ENCODE results near the gene FJX1. TPM values are rescaled to one million over a fixed set of nuclear protein-coding genes. Genes with fewer than 3 reads are reported as not detected.

Gene FJX1
- total RNA-seq, 2 experiments from 2014 or later, result 0.63 TPM; not detected in 1

- H3K27ac ChIP-seq (ENCODE audit: low read depth, low read length, poor library complexity, severe bottlenecking), result no peak overlapping the region
- no peaks in the 10 kb centered on the region for H4K20me1 ChIP-seq (ENCODE audit: insufficient read depth, low read length)
- no peak overlapping the region for H2AFZ ChIP-seq (ENCODE audit: low read length)
- BruUV-seq (replicated peaks), result no TSS peak
- H3K36me3 ChIP-seq (ENCODE audit: insufficient read depth, low read length), result no peaks in the 10 kb centered on the region
- ChIA-PET CTCF (ENCODE audit: unreplicated experiment) (no interaction called here), POLR2A (no interaction called here)
- H3K4me2 ChIP-seq (ENCODE audit: low read length), result no peak overlapping the region
- intact Hi-C loops (cut with micrococcal nuclease; ENCODE audit: unreplicated experiment), result no loop called here
- no peaks in the 10 kb centered on the region for H3K9me3 ChIP-seq (ENCODE audit: low read length)
- no peak for DNase-seq (ENCODE audit: low spot score)
- H3K4me3 ChIP-seq (ENCODE audit: low read depth, low read length, poor library complexity, severe bottlenecking), result no peak overlapping the region
- no peaks in the 10 kb centered on the region for H3K9me2 ChIP-seq (ENCODE audit: insufficient read depth, low read length)
- no peak for TF ChIP-seq CTCF (conservative IDR thresholded peaks at IDR 0.05; ENCODE audit: low read length)
- TF ChIP-seq EZH2phosphoT487 (IDR thresholded peaks at IDR 0.05; ENCODE audit: borderline replicate concordance, low read depth, low read length), result no peak
- no peaks in the 10 kb centered on the region for H3K79me2 ChIP-seq (ENCODE audit: insufficient read depth, low read depth, low read length)
- H3K4me1 ChIP-seq (ENCODE audit: insufficient read depth, low read length, poor library complexity, severe bottlenecking), result no peaks in the 10 kb centered on the region
Observed at GRCh38 chr11:35588627-35589026, 29.6 kb upstream of the FJX1 start.

GRCh38 chr11:35589281-35589680, 29.0 kb upstream of the FJX1 start:
- POLR2A ChIA-PET, result no interaction called here
- CTCF ChIA-PET (ENCODE audit: unreplicated experiment), result no interaction called here
- no peak overlapping the region for H3K4me3 ChIP-seq (ENCODE audit: low read depth, low read length, poor library complexity, severe bottlenecking)
- BruUV-seq (replicated peaks), result no TSS peak
- no peak overlapping the region for H3K27ac ChIP-seq (ENCODE audit: low read depth, low read length, poor library complexity, severe bottlenecking)
- intact Hi-C loops (cut with micrococcal nuclease; ENCODE audit: unreplicated experiment), result no loop called here
- no peaks in the 10 kb centered on the region for H3K36me3 ChIP-seq (ENCODE audit: insufficient read depth, low read length)
- H2AFZ ChIP-seq (ENCODE audit: low read length), result no peak overlapping the region
- H3K4me1 ChIP-seq (ENCODE audit: insufficient read depth, low read length, poor library complexity, severe bottlenecking), result no peaks in the 10 kb centered on the region
- no peaks in the 10 kb centered on the region for H3K79me2 ChIP-seq (ENCODE audit: insufficient read depth, low read depth, low read length)
- no peak for DNase-seq (ENCODE audit: low spot score)
- no peaks in the 10 kb centered on the region for H3K9me3 ChIP-seq (ENCODE audit: low read length)
- H4K20me1 ChIP-seq (ENCODE audit: insufficient read depth, low read length), result no peaks in the 10 kb centered on the region
- TF ChIP-seq CTCF (conservative IDR thresholded peaks at IDR 0.05; ENCODE audit: low read length), result no peak
- TF ChIP-seq EZH2phosphoT487 (IDR thresholded peaks at IDR 0.05; ENCODE audit: borderline replicate concordance, low read depth, low read length), result no peak
- H3K4me2 ChIP-seq (ENCODE audit: low read length), result no peak overlapping the region
- no peaks in the 10 kb centered on the region for H3K9me2 ChIP-seq (ENCODE audit: insufficient read depth, low read length)

GRCh38 chr11:35590412-35590811, 27.8 kb upstream of the FJX1 start:
- H3K27ac ChIP-seq (ENCODE audit: low read depth, low read length, poor library complexity, severe bottlenecking), result no peak overlapping the region
- no TSS peak for BruUV-seq (replicated peaks)
- CTCF ChIA-PET (ENCODE audit: unreplicated experiment), result no interaction called here
- H2AFZ ChIP-seq (ENCODE audit: low read length), result no peak overlapping the region
- H3K36me3 ChIP-seq (ENCODE audit: insufficient read depth, low read length), result no peaks in the 10 kb centered on the region
- POLR2A ChIA-PET, result no interaction called here
- intact Hi-C loops (cut with micrococcal nuclease; ENCODE audit: unreplicated experiment), result no loop called here
- no peak overlapping the region for H3K4me3 ChIP-seq (ENCODE audit: low read depth, low read length, poor library complexity, severe bottlenecking)
- no peak overlapping the region for H3K4me2 ChIP-seq (ENCODE audit: low read length)
- no peaks in the 10 kb centered on the region for H3K9me3 ChIP-seq (ENCODE audit: low read length)
- H3K9me2 ChIP-seq (ENCODE audit: insufficient read depth, low read length), result no peaks in the 10 kb centered on the region
- TF ChIP-seq EZH2phosphoT487 (IDR thresholded peaks at IDR 0.05; ENCODE audit: borderline replicate concordance, low read depth, low read length) (no peak), CTCF (conservative IDR thresholded peaks at IDR 0.05; ENCODE audit: low read length) (no peak)
- no peak for DNase-seq (ENCODE audit: low spot score)
- H4K20me1 ChIP-seq (ENCODE audit: insufficient read depth, low read length), result no peaks in the 10 kb centered on the region
- no peaks in the 10 kb centered on the region for H3K4me1 ChIP-seq (ENCODE audit: insufficient read depth, low read length, poor library complexity, severe bottlenecking)
- no peaks in the 10 kb centered on the region for H3K79me2 ChIP-seq (ENCODE audit: insufficient read depth, low read depth, low read length)

All from OCI-LY7 (cell line).